GM10248 (cell line): Measurements from ENCODE around the gene ZNF444.

Experiments
- CTCF ChIA-PET: fragments of 300-600 bp; sonication (Branson Sonifier 250); formaldehyde crosslinking; extraction: SDS; loops from one replicate; lab custom pipeline; 2021; ENCODE audit warnings: antibody characterized with exemption; lab: Yijun Ruan, JAX
- POLR2A ChIA-PET: fragments of 350-650 bp; sonication (Branson Sonifier 250); formaldehyde crosslinking; extraction: SDS; loops from one replicate; lab custom pipeline; 2020; ENCODE audit warnings: antibody characterized with exemption; lab: Yijun Ruan, JAX
- DNase-seq: peaks from one replicate; pipeline ENCODE4 v3.0.0; 2012; ENCODE audit errors: extremely low spot score
- TF ChIP-seq, protein P1 (sequence below): IDR thresholded peaks from 2 replicates; pipeline ENCODE4 v1.5.1; 2012; ENCODE audit warnings: mild to moderate bottlenecking, low read depth; ENCODE audit errors: extremely low read depth, missing control alignments, control extremely low read depth

The ZNF444 gene

DNA sequence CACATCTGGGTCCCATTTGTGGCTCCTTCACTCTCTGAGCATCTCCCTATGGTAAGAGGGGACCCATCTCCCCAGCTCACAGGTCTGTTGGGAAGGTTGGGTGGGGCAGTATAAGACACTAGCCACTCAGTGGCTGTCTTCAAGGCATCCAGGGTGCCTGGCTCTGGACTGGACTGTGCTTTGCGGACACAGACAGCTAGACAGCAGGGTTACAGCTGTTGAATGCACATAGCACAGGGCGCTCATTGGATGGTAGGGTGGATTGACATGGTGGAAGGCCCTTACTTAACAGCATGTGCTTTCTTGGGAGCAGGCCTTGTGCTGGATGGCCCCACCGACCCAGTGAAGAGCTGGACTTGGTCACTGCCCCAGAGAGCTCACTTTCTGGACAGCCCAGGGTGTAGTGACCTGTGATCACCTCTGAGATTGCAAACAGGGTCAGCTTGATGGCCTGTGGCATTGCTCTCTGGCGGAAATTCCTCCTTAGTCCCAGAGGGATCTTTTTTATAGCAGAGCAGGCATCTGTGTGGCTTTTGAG, 1.9 kb downstream of the ZNF444 start:
- ChIA-PET CTCF (interaction anchor here (0.9 to 2.7 kb wide), 6 partner anchors 12 to 190 kb away, joined by 3 to 8 read pairs (median 4); partner anchors contain the start of gene ZNF787), POLR2A (no interaction called here)
- TF ChIP-seq, protein P1, sequence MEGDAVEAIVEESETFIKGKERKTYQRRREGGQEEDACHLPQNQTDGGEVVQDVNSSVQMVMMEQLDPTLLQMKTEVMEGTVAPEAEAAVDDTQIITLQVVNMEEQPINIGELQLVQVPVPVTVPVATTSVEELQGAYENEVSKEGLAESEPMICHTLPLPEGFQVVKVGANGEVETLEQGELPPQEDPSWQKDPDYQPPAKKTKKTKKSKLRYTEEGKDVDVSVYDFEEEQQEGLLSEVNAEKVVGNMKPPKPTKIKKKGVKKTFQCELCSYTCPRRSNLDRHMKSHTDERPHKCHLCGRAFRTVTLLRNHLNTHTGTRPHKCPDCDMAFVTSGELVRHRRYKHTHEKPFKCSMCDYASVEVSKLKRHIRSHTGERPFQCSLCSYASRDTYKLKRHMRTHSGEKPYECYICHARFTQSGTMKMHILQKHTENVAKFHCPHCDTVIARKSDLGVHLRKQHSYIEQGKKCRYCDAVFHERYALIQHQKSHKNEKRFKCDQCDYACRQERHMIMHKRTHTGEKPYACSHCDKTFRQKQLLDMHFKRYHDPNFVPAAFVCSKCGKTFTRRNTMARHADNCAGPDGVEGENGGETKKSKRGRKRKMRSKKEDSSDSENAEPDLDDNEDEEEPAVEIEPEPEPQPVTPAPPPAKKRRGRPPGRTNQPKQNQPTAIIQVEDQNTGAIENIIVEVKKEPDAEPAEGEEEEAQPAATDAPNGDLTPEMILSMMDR: no peak
- DNase-seq: no peak

DNA sequence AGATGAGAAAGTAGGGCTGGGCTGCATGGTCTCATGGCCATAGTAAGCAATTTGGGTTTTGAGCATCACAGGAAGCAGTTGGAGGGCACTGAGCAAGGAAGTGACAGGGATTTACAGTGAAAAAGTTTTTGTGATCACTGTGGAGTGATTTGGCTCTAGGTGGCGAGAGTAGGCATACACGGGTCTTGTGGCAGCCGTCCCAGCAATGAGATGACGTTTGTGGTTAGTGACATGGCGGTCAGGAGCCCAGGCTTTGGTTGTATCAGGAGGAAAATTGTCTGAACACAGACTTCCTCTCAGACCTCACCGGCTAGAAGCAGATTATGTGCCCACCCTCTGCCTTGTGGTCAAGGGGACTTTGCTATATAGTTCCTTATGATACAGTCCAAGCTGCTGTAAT, 3.3 kb downstream of the ZNF444 start:
- DNase-seq: no peak
- TF ChIP-seq, protein P1: no peak
- POLR2A ChIA-PET: no interaction called here
- CTCF ChIA-PET: interaction anchor here (2.7 kb wide), 1 partner anchor 23 kb away, joined by 8 read pairs; the partner anchor contains the start of gene ZNF787

DNA sequence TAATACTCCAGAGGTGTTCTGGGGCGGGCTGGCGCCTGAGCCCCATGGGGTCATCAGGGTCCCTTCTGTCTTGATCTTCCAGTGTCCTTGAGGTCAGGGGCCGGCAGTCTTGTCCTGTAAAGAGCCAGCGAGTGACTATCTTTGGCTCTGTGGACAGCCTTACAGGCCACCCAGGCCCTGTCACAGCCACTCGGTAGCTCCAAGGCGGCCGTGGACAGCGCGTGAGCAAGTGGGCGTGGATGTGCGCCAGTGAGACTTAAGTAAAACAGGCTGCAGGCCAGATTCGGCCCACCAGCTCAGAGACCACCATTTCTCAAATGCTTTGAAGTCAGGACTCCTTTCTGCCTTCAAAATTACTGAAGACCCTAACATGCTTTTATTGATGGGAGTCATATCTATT, 3.7 kb downstream of the ZNF444 start:
- DNase-seq: no peak

DNA sequence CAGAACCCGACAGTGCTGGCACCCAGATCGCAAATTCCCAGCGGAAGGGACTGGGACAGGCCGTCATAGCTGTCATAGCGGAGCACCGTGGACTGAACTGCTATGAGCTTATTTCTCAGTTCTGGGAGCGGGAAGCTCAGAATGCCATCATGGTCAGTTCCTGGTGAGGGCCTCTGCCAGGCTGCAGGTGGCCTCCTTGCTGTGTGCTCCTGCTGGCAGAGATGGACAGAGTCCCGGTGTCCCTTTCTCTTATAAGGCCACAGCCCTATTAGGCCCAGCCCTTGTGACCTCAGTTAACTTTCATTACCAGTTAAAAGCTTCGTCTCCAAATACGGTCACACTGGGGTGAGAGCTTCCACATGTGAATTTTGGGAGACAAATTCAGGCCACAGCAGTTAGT, 4.6 kb downstream of the ZNF444 start:
- TF ChIP-seq, protein P1: no peak
- POLR2A ChIA-PET: no interaction called here
- CTCF ChIA-PET: interaction anchor here (0.9 to 1.6 kb wide), 2 partner anchors 12 to 65 kb away, joined by 3 read pairs; no protein-coding TSS in a partner anchor
- no peak for DNase-seq

More for the DNA sequence above, 3.7 kb downstream of the ZNF444 start:
- POLR2A ChIA-PET: no interaction called here
- CTCF ChIA-PET: interaction anchor here (1.6 to 2.7 kb wide), 2 partner anchors 13 to 24 kb away, joined by 3 to 8 read pairs; partner anchors contain the start of gene ZNF787
- TF ChIP-seq, protein P1: no peak

DNA sequence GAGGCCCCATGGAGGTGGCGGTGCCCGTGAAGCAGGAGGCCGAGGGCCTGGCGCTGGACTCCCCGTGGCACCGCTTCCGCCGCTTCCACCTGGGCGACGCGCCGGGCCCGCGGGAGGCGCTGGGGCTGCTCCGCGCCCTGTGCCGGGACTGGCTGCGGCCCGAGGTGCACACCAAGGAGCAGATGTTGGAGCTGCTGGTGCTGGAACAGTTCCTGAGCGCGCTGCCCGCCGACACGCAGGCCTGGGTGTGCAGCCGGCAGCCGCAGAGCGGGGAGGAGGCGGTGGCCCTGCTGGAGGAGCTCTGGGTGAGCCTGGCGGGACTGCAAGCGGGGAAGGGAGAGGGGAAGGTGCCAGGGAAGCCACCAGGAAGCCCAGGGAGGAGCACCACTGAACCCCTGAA, 5.8 kb downstream of the ZNF444 start:
- ChIA-PET POLR2A (no interaction called here), CTCF (interaction anchor here (1.0 to 1.4 kb wide), 2 partner anchors 9 to 13 kb away, joined by 3 read pairs; no protein-coding TSS in a partner anchor)
- TF ChIP-seq, protein P1: no peak
- DNase-seq: no peak

DNA sequence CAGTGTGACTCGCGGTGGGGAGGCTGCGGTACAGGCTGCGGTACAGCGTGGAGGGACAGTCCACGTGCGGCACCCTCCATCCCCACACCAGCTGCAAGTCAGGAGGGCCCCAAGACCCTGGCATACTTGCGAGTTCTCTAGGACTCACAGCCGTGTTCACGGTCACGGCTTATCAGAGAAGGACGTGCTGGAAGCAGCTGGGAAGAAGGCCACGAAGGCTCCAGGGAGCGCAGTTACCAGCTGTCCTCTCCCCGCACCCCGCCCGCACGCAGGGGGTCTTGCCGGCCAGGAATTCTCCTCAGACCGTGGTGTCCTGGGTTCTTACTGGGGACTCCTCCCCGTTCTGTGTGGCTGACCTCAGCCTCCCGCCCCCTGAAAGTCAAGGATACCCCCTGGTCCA, 6.2 kb downstream of the ZNF444 start:
- TF ChIP-seq, protein P1: no peak
- POLR2A ChIA-PET: no interaction called here
- no peak for DNase-seq
- CTCF ChIA-PET: interaction anchor here (1.0 to 1.4 kb wide), 3 partner anchors 8 to 106 kb away, joined by 3 read pairs; no protein-coding TSS in a partner anchor
